ENCODE results near the gene KCNH1.

DNA sequence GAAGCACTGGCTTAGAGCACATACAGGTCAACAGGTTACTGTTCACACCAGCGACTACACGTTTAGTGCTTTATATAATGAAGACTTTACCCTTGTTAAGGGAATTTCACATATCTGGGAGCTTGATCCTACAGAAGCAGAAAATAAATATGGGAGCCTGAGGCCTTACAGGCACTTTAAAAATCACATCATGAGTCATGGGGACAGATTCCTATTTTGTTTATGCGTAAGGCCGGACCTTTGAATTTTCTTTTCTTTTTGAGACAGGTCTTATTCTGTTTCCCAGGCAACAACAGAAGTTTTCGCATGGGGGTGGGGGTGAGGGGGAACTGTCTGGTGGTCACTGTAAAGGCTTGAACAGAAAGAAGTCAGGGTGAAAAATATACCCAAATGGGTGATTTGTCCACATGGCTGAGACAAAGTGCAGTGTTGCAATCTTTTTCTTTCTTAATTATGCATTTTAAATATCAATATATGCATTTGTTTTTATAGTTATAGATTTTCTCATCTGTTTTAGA, 276.7 kb downstream of the KCNH1 start:
- TF ChIP-seq TAF1 (conservative IDR thresholded peaks at IDR 0.05): no peak
- TF ChIP-seq, protein P1, sequence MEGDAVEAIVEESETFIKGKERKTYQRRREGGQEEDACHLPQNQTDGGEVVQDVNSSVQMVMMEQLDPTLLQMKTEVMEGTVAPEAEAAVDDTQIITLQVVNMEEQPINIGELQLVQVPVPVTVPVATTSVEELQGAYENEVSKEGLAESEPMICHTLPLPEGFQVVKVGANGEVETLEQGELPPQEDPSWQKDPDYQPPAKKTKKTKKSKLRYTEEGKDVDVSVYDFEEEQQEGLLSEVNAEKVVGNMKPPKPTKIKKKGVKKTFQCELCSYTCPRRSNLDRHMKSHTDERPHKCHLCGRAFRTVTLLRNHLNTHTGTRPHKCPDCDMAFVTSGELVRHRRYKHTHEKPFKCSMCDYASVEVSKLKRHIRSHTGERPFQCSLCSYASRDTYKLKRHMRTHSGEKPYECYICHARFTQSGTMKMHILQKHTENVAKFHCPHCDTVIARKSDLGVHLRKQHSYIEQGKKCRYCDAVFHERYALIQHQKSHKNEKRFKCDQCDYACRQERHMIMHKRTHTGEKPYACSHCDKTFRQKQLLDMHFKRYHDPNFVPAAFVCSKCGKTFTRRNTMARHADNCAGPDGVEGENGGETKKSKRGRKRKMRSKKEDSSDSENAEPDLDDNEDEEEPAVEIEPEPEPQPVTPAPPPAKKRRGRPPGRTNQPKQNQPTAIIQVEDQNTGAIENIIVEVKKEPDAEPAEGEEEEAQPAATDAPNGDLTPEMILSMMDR (IDR thresholded peaks at IDR 0.05; ENCODE audit: low read depth, low read length, missing input control): no peak
- no peak for TF ChIP-seq JUND (IDR thresholded peaks at IDR 0.05)
- TF ChIP-seq, protein P2, sequence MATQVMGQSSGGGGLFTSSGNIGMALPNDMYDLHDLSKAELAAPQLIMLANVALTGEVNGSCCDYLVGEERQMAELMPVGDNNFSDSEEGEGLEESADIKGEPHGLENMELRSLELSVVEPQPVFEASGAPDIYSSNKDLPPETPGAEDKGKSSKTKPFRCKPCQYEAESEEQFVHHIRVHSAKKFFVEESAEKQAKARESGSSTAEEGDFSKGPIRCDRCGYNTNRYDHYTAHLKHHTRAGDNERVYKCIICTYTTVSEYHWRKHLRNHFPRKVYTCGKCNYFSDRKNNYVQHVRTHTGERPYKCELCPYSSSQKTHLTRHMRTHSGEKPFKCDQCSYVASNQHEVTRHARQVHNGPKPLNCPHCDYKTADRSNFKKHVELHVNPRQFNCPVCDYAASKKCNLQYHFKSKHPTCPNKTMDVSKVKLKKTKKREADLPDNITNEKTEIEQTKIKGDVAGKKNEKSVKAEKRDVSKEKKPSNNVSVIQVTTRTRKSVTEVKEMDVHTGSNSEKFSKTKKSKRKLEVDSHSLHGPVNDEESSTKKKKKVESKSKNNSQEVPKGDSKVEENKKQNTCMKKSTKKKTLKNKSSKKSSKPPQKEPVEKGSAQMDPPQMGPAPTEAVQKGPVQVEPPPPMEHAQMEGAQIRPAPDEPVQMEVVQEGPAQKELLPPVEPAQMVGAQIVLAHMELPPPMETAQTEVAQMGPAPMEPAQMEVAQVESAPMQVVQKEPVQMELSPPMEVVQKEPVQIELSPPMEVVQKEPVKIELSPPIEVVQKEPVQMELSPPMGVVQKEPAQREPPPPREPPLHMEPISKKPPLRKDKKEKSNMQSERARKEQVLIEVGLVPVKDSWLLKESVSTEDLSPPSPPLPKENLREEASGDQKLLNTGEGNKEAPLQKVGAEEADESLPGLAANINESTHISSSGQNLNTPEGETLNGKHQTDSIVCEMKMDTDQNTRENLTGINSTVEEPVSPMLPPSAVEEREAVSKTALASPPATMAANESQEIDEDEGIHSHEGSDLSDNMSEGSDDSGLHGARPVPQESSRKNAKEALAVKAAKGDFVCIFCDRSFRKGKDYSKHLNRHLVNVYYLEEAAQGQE (IDR thresholded peaks at IDR 0.05): no peak
- TF ChIP-seq RAD21 (IDR thresholded peaks at IDR 0.05): no peak
- TF ChIP-seq, protein P3, sequence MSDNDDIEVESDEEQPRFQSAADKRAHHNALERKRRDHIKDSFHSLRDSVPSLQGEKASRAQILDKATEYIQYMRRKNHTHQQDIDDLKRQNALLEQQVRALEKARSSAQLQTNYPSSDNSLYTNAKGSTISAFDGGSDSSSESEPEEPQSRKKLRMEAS (IDR thresholded peaks at IDR 0.05): no peak
- no peak for TF ChIP-seq EGR1 (IDR thresholded peaks at IDR 0.05; ENCODE audit: low read depth in 2 of 2)
- no peak for TF ChIP-seq GABPA (IDR thresholded peaks at IDR 0.05 in 1 of 2, conservative IDR thresholded peaks at IDR 0.05 in 1 of 2)
- TF ChIP-seq, protein P4, sequence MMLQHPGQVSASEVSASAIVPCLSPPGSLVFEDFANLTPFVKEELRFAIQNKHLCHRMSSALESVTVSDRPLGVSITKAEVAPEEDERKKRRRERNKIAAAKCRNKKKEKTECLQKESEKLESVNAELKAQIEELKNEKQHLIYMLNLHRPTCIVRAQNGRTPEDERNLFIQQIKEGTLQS (IDR thresholded peaks at IDR 0.05): no peak
- TF ChIP-seq NR2F2 (IDR thresholded peaks at IDR 0.05): no peak
- TF ChIP-seq, protein P5, sequence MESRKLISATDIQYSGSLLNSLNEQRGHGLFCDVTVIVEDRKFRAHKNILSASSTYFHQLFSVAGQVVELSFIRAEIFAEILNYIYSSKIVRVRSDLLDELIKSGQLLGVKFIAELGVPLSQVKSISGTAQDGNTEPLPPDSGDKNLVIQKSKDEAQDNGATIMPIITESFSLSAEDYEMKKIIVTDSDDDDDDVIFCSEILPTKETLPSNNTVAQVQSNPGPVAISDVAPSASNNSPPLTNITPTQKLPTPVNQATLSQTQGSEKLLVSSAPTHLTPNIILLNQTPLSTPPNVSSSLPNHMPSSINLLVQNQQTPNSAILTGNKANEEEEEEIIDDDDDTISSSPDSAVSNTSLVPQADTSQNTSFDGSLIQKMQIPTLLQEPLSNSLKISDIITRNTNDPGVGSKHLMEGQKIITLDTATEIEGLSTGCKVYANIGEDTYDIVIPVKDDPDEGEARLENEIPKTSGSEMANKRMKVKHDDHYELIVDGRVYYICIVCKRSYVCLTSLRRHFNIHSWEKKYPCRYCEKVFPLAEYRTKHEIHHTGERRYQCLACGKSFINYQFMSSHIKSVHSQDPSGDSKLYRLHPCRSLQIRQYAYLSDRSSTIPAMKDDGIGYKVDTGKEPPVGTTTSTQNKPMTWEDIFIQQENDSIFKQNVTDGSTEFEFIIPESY (IDR thresholded peaks at IDR 0.05): no peak
- no peak for TF ChIP-seq SP1 (IDR thresholded peaks at IDR 0.05)
